GM08714 (cell line): ENCODE results near the gene NFATC1.

Experiments
- H3K4me3 ChIP-seq: fragments of 200-500 bp; sonication (Bioruptor generic); 2 replicates; pipeline ENCODE4 v1.5.1; 2014; ENCODE audit warnings: mild to moderate bottlenecking, low read length, inconsistent platforms
- ZNF274 ChIP-seq: IDR thresholded peaks from 2 replicates; pipeline ENCODE4 v1.6.1; 2012; ENCODE audit warnings: mild to moderate bottlenecking, low read depth, low read length

Gene NFATC1

DNA sequence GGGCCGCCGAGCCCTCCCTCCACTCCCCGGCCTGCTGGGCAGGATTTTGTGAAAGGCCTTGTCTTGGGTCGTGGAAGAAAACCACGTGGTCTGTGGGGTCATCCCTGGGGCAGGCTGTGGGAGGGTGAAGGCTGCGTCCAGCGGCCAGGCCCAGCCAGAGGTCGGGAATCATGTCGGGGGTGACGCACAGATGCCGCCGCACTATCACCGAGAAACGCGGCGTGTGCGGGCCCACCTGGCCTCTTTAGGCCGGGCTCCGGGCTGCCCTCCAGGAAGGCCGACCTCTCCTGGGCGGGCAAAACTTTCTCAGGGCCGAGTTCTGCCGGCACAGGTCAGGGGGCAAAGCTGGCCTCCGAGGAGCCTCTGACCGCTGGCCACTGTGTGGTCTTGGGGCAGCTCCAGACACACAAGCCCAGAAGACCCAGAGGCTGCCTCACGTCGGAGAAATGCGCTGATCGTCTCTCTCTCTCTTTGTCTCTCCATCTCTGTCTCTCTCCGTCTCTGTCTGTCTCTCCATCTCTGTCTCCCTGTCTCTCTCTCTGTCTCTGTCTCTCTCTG, 28.4 kb downstream of the NFATC1 start:
- TF ChIP-seq ZNF274: no peak

GRCh38 chr18:79424880-79425568, 29.3 kb downstream of the NFATC1 start:
- TF ChIP-seq ZNF274: no peak

More for the DNA sequence above, 28.4 kb downstream of the NFATC1 start:
- H3K4me3 ChIP-seq: no peak overlapping the region

DNA sequence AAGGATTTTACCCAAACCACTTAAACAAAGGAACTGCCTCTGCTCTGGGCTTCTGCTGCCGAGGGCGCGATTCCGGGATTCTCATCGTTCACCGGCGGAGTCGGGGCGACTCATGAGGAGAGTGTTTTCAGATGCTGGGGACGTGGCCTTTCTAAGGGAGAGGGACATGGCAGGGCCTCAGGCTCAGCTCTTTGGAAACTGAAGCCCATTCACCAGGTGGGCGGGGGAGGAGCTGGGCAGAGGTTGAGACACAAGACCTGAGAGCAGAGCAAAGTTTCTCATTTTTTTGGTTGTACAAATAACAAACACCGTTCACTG, 29.8 kb downstream of the NFATC1 start:
- TF ChIP-seq ZNF274: no peak
- no peak overlapping the region for H3K4me3 ChIP-seq

More at GRCh38 chr18:79424880-79425568, 29.3 kb downstream of the NFATC1 start:
- H3K4me3 ChIP-seq: no peak overlapping the region

DNA sequence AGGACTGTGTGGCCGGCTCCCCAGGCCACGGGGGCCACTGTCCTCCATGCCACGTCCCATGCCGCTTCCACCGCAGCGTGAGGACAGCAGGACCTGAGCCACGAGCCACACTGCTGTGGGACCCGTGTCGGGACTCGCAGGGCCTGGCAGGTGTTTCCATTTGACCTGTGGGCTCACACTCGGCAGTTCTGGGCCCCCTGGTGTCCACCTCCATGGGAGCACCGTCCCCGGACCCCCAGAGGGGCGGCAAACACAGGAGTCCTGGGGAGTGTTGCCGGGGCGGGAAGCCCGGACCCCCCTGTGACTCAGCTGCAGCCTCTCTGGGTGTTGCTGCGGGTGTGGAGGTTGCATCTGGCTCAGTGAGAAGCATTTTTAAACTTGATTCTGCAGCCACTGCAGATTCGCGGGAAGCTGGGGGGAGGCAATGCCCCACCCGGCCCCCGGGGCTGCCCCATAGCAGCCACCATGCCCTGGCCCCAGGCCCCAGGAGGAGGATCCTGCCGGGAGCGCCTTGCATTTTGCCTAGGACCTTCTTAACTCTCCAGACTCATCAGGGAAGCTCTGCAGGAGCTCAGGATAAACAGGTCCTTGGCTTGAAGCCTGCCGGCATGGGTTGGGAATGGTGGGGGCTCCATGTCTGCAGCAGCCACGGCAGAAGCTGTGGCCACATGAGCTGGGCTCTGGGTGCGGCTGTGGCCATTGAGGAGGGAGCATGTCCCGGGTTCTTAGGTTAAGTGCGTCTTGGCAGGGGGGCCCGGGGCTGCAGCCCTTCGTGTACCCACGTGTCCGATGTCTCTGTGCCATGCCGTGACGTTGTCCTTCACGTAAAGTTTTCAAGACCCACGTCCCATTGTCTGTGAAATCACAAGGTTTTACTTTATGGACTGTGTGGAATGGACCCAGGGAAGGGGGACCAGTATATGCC, 30.9 kb downstream of the NFATC1 start:
- TF ChIP-seq ZNF274: no peak

GRCh38 chr18:79427368-79428225, 31.9 kb downstream of the NFATC1 start:
- no peak for TF ChIP-seq ZNF274
- H3K4me3 ChIP-seq: no peak overlapping the region

More for the DNA sequence above, 30.9 kb downstream of the NFATC1 start:
- H3K4me3 ChIP-seq: no peak overlapping the region

- H3K4me3 ChIP-seq: no peak overlapping the region
- TF ChIP-seq ZNF274: no peak
Observed at GRCh38 chr18:79428287-79428686, 32.6 kb downstream of the NFATC1 start.

DNA sequence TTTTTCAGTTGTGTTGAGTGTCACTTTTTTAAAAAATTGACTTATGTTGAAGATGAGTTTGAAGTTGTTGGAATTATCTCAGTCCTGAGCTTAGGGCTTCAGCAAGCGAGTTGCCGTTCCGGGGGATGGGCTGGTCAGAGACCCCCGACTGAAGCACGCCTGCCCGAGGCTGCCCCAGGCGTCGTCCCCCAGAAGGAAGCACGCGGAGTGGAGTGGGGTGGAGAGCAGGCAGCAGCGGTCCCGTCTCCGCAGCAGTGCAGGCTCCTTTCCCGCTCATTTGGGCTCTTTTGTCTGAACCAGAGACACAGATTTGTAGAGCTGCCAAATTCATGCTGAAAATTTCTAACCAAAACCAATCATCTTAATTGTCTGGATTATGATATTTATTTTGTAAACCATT, 33.7 kb downstream of the NFATC1 start:
- H3K4me3 ChIP-seq: no peak overlapping the region
- no peak for TF ChIP-seq ZNF274

DNA sequence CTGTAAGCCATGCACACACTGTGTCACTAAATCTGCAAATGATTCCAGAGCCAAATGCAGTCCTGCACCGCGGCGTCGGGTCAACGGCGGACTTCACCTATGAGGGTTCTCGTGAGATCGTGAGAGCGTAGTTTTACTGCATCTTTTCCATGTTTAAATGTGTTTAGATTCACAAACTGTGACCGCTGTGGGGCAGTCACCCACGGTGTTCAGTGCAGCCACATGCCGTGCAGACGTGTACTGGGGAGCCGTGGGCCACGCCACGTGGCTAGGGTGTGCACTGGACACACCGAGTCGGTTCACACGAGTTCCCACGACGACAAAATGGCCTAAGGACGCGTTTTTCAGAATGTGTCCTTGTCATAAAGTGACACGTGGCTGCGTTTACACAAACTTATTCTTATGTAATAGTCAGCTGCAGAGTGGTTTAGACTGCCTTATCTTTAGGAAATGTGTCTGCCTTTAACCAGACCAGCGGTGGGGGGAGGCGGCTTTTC, 34.1 kb downstream of the NFATC1 start:
- H3K4me3 ChIP-seq: no peak overlapping the region
- TF ChIP-seq ZNF274: no peak

DNA sequence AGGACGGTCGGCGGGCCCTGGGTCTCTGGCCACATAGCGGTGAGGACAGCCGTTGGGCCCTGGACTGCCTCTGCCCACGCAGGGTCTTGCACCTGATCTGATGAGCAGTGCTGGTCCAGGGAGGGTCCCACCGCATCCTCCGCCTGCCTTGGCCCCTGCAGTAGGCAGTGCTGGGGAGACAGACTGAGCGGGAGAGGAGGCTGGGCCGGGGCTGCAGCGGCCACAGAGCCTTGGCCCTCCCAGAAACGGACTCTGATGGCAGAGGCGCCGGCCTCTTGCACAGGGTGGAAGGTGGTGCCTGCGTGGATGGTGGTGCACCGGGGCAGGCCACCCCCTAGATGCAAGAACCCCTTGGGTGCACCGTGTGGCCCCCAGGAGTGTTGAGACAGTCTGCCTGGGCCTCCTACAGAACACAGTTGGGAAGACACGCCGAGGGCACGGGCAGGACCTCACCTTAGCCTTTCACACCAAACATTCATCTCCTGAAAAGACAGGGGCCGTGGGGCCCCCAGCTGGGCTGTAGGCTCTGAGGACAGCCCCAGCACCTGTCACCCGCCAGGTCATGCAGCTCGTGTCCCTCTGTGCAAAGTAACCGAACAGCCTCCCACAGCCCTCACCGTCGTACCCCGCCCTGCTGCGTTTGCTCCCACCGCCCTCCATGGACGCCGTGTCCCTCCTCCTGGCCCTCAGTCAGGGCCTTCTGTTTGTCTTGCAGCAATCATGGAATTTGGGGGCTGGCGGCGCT, 36.8 kb downstream of the NFATC1 start:
- no peak for TF ChIP-seq ZNF274
- no peak overlapping the region for H3K4me3 ChIP-seq

GRCh38 chr18:79433431-79433830, 37.7 kb downstream of the NFATC1 start:
- H3K4me3 ChIP-seq: no peak overlapping the region
- no peak for TF ChIP-seq ZNF274

DNA sequence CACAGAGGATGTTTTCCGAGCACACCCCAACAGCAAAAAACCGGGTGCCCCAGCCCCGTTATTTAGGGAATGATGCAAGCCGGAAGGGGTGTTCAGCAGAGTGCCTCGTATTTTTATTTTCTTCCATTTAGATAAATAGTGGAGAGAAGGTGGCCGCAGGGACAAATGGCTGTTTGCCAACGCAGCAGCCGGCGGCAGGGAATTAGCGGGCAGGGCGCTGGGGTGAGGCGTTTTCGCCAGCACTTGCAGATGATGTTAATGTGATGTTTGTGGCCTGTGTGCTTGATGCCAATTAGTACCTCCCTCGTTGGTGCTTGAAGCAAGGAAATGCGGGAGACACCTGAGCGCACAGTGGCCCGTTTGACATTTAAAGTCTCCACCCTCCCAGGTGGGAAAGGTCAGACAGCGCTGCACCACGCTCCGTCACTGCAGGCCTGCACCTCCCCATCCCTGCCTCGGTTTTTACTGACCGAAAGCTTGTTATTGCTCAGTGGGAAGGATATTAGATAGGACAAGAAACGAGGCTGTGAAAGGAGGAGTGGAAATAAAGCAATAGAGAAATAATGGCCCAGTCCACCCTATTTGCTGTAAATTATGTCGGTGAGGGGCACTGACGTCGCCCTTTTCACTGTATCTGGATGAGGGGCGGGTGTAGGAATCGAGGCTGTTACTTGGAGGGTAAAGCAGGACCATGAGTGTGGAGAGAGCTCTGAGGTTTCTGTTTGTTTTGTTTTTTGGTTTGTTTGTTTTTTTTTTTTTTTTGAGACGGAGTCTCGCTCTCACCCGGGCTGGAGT, 39.1 kb downstream of the NFATC1 start:
- no peak overlapping the region for H3K4me3 ChIP-seq
- no peak for TF ChIP-seq ZNF274

- no peak overlapping the region for H3K4me3 ChIP-seq
- TF ChIP-seq ZNF274: no peak
Observed at GRCh38 chr18:79436556-79437275, 41.0 kb downstream of the NFATC1 start.
